Measurements from ENCODE around the gene PNLIPRP3. TPM values are rescaled to one million over a fixed set of nuclear protein-coding genes. Genes with fewer than 3 reads are reported as not detected.

The PNLIPRP3 gene
- total and polyA plus RNA-seq, 2 of the 8 experiments (the other 6 are each of a cell fraction or from before 2014, with no cell fraction given), result not detected

DNA sequence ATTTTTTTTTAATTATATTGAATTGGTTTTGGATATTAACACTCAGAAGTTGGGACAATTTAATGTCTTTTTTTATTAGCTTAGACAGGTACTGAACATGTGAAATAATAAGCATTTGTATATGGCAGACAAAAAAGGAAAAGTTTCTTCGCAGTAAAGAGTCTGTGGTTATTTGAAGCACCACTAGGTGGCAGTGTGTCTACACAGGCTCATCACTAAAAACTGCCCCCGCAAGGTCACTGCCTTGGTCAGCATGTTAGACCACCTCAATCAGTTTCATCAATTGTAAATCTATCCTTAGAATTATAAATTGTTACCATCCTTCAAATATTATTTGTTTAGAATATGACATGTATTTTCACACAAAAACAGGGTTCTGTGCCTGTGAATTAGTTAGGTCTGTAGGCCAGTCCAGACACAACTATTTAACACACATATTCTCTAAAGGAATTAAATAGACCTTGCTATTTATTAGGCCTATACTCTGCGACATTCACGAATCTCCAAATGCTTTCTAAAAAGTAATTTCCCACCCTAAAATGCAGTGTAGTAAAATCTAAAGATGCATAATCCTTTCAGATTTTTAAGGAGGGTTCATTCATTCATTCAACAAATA is 17.0 kb downstream of the PNLIPRP3 start (continued):
- TF ChIP-seq, protein P1, sequence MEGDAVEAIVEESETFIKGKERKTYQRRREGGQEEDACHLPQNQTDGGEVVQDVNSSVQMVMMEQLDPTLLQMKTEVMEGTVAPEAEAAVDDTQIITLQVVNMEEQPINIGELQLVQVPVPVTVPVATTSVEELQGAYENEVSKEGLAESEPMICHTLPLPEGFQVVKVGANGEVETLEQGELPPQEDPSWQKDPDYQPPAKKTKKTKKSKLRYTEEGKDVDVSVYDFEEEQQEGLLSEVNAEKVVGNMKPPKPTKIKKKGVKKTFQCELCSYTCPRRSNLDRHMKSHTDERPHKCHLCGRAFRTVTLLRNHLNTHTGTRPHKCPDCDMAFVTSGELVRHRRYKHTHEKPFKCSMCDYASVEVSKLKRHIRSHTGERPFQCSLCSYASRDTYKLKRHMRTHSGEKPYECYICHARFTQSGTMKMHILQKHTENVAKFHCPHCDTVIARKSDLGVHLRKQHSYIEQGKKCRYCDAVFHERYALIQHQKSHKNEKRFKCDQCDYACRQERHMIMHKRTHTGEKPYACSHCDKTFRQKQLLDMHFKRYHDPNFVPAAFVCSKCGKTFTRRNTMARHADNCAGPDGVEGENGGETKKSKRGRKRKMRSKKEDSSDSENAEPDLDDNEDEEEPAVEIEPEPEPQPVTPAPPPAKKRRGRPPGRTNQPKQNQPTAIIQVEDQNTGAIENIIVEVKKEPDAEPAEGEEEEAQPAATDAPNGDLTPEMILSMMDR (IDR thresholded peaks at IDR 0.05; ENCODE audit: control extremely low read depth in 1 of 3, insufficient read depth in 1 of 3, low read depth in 1 of 3, low read length in 3 of 3), result peak; percentile 33 to 86 (median 71)
- TF ChIP-seq TAF7 (optimal IDR thresholded peaks at IDR 0.05; ENCODE audit: borderline replicate concordance, low read depth, low read length), result no peak
- TF ChIP-seq, protein P2, sequence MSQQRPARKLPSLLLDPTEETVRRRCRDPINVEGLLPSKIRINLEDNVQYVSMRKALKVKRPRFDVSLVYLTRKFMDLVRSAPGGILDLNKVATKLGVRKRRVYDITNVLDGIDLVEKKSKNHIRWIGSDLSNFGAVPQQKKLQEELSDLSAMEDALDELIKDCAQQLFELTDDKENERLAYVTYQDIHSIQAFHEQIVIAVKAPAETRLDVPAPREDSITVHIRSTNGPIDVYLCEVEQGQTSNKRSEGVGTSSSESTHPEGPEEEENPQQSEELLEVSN (IDR thresholded peaks at IDR 0.05), result no peak
- TF ChIP-seq PHF8 (conservative IDR thresholded peaks at IDR 0.05; ENCODE audit: low read depth, low read length), result no peak
- no peak for TF ChIP-seq TBP (IDR thresholded peaks at IDR 0.05; ENCODE audit: low read depth, low read length)
- TF ChIP-seq YY1 (IDR thresholded peaks at IDR 0.05; ENCODE audit: low read depth, low read length), result no peak
- no peak for TF ChIP-seq EZH2 (IDR thresholded peaks at IDR 0.05; ENCODE audit: low read depth, low read length, severe bottlenecking)
- TF ChIP-seq HDAC2 (IDR thresholded peaks at IDR 0.05; ENCODE audit: borderline replicate concordance in 1 of 2, low read depth in 2 of 2, low read length in 2 of 2), result no peak
- TF ChIP-seq SIX5 (IDR thresholded peaks at IDR 0.05; ENCODE audit: low read depth, low read length), result no peak
- TF ChIP-seq CHD1 (IDR thresholded peaks at IDR 0.05; ENCODE audit: low read depth, low read length), result no peak
- no peak for TF ChIP-seq HDAC6 (IDR thresholded peaks at IDR 0.05; ENCODE audit: low read depth, low read length)
